ENCODE measurements around the gene SV2A.

- no peak for TF ChIP-seq CTCF (optimal IDR thresholded peaks at IDR 0.05 in 1 of 3, IDR thresholded peaks at IDR 0.05 in 1 of 3, conservative IDR thresholded peaks at IDR 0.05 in 1 of 3; ENCODE audit: extremely low read depth in 1 of 3, insufficient read depth in 2 of 3, low read length in 3 of 3)
- no peak for TF ChIP-seq EZH2 (IDR thresholded peaks at IDR 0.05; ENCODE audit: low read length)
Measured at GRCh38 chr1:149883598-149884247, 33.9 kb downstream of the SV2A start.

Data from keratinocyte (primary cell).